ENCODE measurements around the gene PTEN.

DNA sequence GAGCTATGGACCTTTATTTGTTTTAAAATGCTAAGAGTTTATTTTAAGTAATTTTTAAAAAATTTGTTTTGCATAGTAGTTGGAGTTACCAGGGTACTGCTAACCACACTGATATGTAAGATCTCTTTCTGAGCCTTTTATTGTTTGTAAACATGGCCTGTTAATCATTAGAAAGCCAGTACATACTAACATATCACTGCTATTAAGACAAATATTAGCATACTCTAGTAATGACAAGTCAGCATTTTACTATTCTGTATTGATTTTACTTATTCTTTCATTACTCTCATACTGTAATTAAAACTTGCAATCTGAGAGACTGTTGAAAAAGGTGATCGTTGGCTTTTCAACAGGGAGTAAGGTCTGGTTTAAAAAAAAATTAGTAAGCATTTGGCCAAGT, 66.7 kb downstream of the PTEN start:
- TF ChIP-seq, protein P1, sequence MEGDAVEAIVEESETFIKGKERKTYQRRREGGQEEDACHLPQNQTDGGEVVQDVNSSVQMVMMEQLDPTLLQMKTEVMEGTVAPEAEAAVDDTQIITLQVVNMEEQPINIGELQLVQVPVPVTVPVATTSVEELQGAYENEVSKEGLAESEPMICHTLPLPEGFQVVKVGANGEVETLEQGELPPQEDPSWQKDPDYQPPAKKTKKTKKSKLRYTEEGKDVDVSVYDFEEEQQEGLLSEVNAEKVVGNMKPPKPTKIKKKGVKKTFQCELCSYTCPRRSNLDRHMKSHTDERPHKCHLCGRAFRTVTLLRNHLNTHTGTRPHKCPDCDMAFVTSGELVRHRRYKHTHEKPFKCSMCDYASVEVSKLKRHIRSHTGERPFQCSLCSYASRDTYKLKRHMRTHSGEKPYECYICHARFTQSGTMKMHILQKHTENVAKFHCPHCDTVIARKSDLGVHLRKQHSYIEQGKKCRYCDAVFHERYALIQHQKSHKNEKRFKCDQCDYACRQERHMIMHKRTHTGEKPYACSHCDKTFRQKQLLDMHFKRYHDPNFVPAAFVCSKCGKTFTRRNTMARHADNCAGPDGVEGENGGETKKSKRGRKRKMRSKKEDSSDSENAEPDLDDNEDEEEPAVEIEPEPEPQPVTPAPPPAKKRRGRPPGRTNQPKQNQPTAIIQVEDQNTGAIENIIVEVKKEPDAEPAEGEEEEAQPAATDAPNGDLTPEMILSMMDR (IDR thresholded peaks at IDR 0.05; ENCODE audit: borderline replicate concordance, extremely low read depth, low read length, poor library complexity, severe bottlenecking): no peak
- TF ChIP-seq EZH2 (IDR thresholded peaks at IDR 0.05; ENCODE audit: borderline replicate concordance, low read depth, low read length, severe bottlenecking): no peak
